Muscle of leg (tissue), 11 donors: ENCODE measurements around the gene PRDM16. TPM values are rescaled to one million over a fixed set of nuclear protein-coding genes. Genes with fewer than 3 reads are reported as not detected.

Experiments used
- DNase-seq: peaks from one replicate; pipeline ENCODE4 v3.0.0; 2013
- H3K27ac ChIP-seq: one replicate; pipeline ENCODE4 v1.5.1; 2013; ENCODE audit warnings: mild to moderate bottlenecking, low read length, control low read depth
- H3K27me3 ChIP-seq: one replicate; pipeline ENCODE4 v1.6.1; 2013; ENCODE audit warnings: low read length; ENCODE audit not compliant: control insufficient read depth, insufficient read depth
- H3K36me3 ChIP-seq: one replicate; pipeline ENCODE4 v1.6.1; 2013; ENCODE audit warnings: low read length; ENCODE audit not compliant: control insufficient read depth, insufficient read depth
- H3K4me1 ChIP-seq: one replicate; pipeline ENCODE4 v1.6.1; 2013; ENCODE audit warnings: low read length; ENCODE audit not compliant: control insufficient read depth, insufficient read depth
- H3K4me3 ChIP-seq: one replicate; pipeline ENCODE4 v1.5.1; 2013; ENCODE audit warnings: low read length, control low read depth
- H3K9me3 ChIP-seq: replicated peaks from 2 replicates; pipeline ENCODE4 v1.6.1; 2013; ENCODE audit warnings: low read depth, low read length; ENCODE audit not compliant: control insufficient read depth
- WGBS: methylation state at CpG from one replicate; pipeline ENCODE4 v1.1.5; 2013; ENCODE audit warnings: missing lambda C conversion rate; ENCODE audit not compliant: insufficient coverage; 5-methylcytosine and 5-hydroxymethylcytosine counted together
- polyA plus RNA-seq, 8 donors: library from polyadenylated mRNA; unstranded; fragments of 120-200 nt; gene quantifications; one replicate each; pipeline versions ENCODE4 v1.2.1 to v1.2.3, GENCODE V29; 2013; ENCODE audit warnings: inconsistent platforms in 1 of 8, low replicate concordance in 1 of 8; ENCODE audit not compliant: insufficient read length in 8 of 8, insufficient read depth in 1 of 8
- total RNA-seq: library from RNA; stranded (reverse); fragments of 120-200 nt; gene quantifications from one replicate; pipeline ENCODE4 v1.2.4, GENCODE V29; 2013

Gene PRDM16
- total and polyA plus RNA-seq, 9 donors = 0.43 to 1.9 (median 0.95) TPM

- H3K36me3 ChIP-seq = no peaks in the 10 kb centered on the region
- H3K4me3 ChIP-seq = no peak overlapping the region
- no peaks in the 10 kb centered on the region for H3K9me3 ChIP-seq
- H3K27ac ChIP-seq = no peak overlapping the region
- DNase-seq = no peak
- peaks cover 11% of the 10 kb centered on the region for H3K4me1 ChIP-seq
- 89% methylated on average over 6 of the region's 8 CpGs for WGBS
- no peaks in the 10 kb centered on the region for H3K27me3 ChIP-seq
These were observed 405.0 kb downstream of the PRDM16 start for GRCh38 chr1:3474016-3474415.

GRCh38 chr1:3474421-3474820 is 405.4 kb downstream of the PRDM16 start:
- WGBS = 68% methylated on average over 7 of the region's 10 CpGs
- DNase-seq = no peak
- H3K4me3 ChIP-seq = no peak overlapping the region
- peaks cover 11% of the 10 kb centered on the region for H3K4me1 ChIP-seq
- H3K27me3 ChIP-seq = no peaks in the 10 kb centered on the region
- H3K36me3 ChIP-seq = no peaks in the 10 kb centered on the region
- H3K9me3 ChIP-seq = no peaks in the 10 kb centered on the region
- no peak overlapping the region for H3K27ac ChIP-seq

DNA sequence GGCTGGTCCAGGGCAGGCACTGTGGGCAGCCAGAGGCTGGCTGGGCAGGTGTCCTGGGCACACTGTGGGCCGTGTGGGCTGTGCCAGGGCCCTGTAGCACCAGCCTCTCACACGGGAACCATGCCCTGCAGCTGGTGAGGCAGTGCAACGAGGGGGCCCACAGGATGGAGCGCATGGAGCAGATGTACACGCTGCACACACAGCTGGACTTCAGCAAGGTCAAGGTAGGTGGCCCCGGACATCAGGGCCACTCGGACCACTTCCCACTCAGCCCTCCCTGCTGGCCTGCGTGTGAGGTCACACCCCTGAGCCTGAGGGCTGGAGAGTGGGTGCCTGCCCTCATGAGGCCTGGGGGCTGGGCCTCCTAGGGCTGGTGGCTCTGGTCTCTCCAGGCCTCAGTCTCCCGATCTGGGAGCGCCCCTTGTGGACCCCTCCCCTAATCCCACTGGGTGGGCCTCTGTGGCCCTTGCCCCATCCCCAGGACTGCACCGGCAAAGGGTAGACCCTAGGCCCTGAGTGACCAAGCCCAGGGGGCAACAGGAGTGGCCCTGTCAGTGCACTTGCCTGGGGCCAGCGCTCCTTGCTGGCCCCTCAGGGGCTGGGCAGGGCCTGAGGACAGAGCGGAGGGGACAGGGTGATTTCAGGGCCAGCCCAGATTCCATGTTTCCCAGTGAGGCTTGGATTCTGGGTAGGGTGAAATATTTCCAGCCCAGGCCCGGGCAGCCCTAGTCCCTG is 407.0 kb downstream of the PRDM16 start:
- no peak overlapping the region for H3K27ac ChIP-seq
- 77% methylated on average over 12 of the region's 14 CpGs for WGBS
- no peaks in the 10 kb centered on the region for H3K27me3 ChIP-seq
- no peaks in the 10 kb centered on the region for H3K36me3 ChIP-seq
- peaks cover 9% of the 10 kb centered on the region for H3K4me1 ChIP-seq
- no peak for DNase-seq
- H3K4me3 ChIP-seq = no peak overlapping the region
- no peaks in the 10 kb centered on the region for H3K9me3 ChIP-seq

DNA sequence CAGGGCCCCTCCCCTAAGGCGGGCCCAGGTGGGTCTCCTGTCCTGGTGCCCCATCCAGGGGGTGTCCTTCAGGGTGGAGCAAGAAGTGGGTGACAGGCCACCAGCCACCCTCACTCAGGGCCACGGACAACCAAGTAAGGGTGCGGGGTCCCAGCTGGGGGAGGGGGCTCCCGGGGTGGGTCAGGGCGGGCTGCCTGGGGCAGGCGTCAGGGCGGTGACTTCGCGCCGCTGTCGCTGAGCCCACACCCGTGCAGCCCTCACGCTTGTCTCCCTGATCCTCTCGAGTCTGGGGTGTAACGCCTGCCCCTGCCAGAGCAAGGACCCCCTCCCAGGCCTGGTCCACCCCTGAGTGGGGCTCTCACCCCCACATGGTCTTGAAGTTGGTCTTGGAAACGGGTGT is 407.7 kb downstream of the PRDM16 start:
- no peak for DNase-seq
- Histone ChIP-seq H3K4me3 (no peak overlapping the region), H3K36me3 (no peaks in the 10 kb centered on the region), H3K27me3 (no peaks in the 10 kb centered on the region), H3K4me1 (peaks cover 3% of the 10 kb centered on the region), H3K9me3 (no peaks in the 10 kb centered on the region), H3K27ac (no peak overlapping the region)
- 78% methylated on average over 11 of the region's 16 CpGs for WGBS

DNA sequence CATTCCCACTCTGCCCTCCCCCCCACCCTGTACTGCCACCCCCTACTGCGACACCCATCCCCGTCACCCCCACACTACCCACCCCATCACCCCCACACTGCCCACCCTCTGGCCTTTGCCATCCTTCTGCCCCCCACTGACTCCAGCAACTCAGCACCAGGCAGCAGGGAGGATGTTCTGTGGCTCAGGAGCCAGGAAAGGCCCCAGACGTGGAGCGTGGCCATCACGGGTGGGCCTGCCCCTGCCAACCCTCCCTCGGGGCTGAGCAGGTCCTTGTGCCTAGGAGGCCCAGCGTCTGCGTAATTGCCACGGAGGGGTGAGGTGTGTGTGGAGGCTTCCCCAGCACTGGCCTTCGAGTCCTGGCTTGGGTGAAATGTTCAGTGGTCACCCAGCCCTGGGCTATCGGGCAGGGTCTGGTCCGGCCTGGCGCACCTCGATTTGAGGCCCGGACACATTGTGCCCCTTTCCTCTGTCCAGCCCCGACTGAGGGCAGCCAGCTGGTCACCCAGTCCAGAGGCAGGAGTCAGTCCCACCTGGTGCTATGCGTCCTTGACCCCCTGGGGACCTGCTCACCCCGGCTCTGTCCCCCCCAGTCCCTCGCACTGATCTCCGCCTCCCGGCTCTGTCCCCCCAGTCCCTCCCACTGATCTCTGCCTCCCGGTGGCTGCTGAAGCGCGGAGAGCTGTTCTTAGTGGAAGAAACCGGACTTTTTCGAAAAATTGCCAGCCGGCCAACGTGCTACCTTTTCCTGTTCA is 408.4 kb downstream of the PRDM16 start:
- Histone ChIP-seq H3K4me3 (no peak overlapping the region), H3K27ac (no peak overlapping the region), H3K9me3 (no peaks in the 10 kb centered on the region), H3K36me3 (no peaks in the 10 kb centered on the region), H3K27me3 (no peaks in the 10 kb centered on the region), H3K4me1 (no peaks in the 10 kb centered on the region)
- WGBS = 39% methylated on average over 23 of the region's 28 CpGs
- no peak for DNase-seq

GRCh38 chr1:3478187-3478586 is 409.2 kb downstream of the PRDM16 start:
- no peak overlapping the region for H3K4me3 ChIP-seq
- no peaks in the 10 kb centered on the region for H3K4me1 ChIP-seq
- no peaks in the 10 kb centered on the region for H3K27me3 ChIP-seq
- no peaks in the 10 kb centered on the region for H3K36me3 ChIP-seq
- DNase-seq = no peak
- H3K27ac ChIP-seq = no peak overlapping the region
- 65% methylated on average over 23 of the region's 24 CpGs for WGBS
- no peaks in the 10 kb centered on the region for H3K9me3 ChIP-seq

GRCh38 chr1:3479511-3480368 is 410.7 kb downstream of the PRDM16 start:
- Histone ChIP-seq H3K27me3 (no peaks in the 10 kb centered on the region), H3K36me3 (no peaks in the 10 kb centered on the region), H3K27ac (no peak overlapping the region), H3K4me1 (no peaks in the 10 kb centered on the region), H3K9me3 (no peaks in the 10 kb centered on the region), H3K4me3 (no peak overlapping the region)
- WGBS = 71% methylated on average over 22 of the region's 30 CpGs
- no peak for DNase-seq

GRCh38 chr1:3480369-3480719 is 411.3 kb downstream of the PRDM16 start:
- no peak overlapping the region for H3K27ac ChIP-seq
- H3K9me3 ChIP-seq = no peaks in the 10 kb centered on the region
- no peaks in the 10 kb centered on the region for H3K36me3 ChIP-seq
- 66% methylated on average over 17 of the region's 21 CpGs for WGBS
- DNase-seq = no peak
- H3K4me3 ChIP-seq = no peak overlapping the region
- no peaks in the 10 kb centered on the region for H3K4me1 ChIP-seq
- H3K27me3 ChIP-seq = no peaks in the 10 kb centered on the region

DNA sequence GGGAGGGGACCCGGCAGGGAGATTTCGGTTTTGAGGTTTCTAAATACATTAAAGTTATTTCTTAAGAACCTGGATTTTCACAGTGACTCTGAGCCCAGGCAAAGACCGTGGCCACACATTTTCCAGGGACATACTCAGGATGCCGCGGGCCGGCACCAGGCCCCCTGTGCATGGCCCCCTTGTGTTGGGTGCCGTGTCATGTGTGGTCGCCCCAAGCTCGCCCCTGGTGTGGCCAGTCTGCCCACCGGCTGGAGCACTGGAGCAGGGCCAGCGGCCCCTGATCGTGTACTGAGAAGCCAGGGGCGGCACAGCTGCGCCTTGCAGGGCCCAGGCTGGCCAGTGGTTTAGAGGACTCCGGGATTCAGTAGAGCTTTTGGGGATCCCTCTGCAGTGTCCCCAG is 412.0 kb downstream of the PRDM16 start:
- H3K36me3 ChIP-seq = no peaks in the 10 kb centered on the region
- 52% methylated on average over 12 of the region's 15 CpGs for WGBS
- H3K4me3 ChIP-seq = no peak overlapping the region
- no peak overlapping the region for H3K27ac ChIP-seq
- DNase-seq = no peak
- H3K9me3 ChIP-seq = no peaks in the 10 kb centered on the region
- no peaks in the 10 kb centered on the region for H3K4me1 ChIP-seq
- no peaks in the 10 kb centered on the region for H3K27me3 ChIP-seq

- no peak for DNase-seq
- H3K27ac ChIP-seq = no peak overlapping the region
- no peaks in the 10 kb centered on the region for H3K36me3 ChIP-seq
- H3K4me1 ChIP-seq = no peaks in the 10 kb centered on the region
- no peaks in the 10 kb centered on the region for H3K9me3 ChIP-seq
- no peaks in the 10 kb centered on the region for H3K27me3 ChIP-seq
- no peak overlapping the region for H3K4me3 ChIP-seq
- WGBS = 57% methylated on average over 16 of the region's 20 CpGs
These were observed 412.9 kb downstream of the PRDM16 start for GRCh38 chr1:3481836-3482375.
